A204.1 (cell line): ENCODE measurements around the gene KIF4B.
"Not testable (repeated sequence)": the region's sequence is repeated elsewhere in the genome, so short reads cannot be mapped to it uniquely, and the experiment has no call there.

ENCODE experiments used
- FAIRE-seq: peaks from 2 replicates; lab custom pipeline; 2012; peaks lifted over from hg19 to GRCh38; lab: Jason Lieb, UNC

Gene KIF4B, protein sequence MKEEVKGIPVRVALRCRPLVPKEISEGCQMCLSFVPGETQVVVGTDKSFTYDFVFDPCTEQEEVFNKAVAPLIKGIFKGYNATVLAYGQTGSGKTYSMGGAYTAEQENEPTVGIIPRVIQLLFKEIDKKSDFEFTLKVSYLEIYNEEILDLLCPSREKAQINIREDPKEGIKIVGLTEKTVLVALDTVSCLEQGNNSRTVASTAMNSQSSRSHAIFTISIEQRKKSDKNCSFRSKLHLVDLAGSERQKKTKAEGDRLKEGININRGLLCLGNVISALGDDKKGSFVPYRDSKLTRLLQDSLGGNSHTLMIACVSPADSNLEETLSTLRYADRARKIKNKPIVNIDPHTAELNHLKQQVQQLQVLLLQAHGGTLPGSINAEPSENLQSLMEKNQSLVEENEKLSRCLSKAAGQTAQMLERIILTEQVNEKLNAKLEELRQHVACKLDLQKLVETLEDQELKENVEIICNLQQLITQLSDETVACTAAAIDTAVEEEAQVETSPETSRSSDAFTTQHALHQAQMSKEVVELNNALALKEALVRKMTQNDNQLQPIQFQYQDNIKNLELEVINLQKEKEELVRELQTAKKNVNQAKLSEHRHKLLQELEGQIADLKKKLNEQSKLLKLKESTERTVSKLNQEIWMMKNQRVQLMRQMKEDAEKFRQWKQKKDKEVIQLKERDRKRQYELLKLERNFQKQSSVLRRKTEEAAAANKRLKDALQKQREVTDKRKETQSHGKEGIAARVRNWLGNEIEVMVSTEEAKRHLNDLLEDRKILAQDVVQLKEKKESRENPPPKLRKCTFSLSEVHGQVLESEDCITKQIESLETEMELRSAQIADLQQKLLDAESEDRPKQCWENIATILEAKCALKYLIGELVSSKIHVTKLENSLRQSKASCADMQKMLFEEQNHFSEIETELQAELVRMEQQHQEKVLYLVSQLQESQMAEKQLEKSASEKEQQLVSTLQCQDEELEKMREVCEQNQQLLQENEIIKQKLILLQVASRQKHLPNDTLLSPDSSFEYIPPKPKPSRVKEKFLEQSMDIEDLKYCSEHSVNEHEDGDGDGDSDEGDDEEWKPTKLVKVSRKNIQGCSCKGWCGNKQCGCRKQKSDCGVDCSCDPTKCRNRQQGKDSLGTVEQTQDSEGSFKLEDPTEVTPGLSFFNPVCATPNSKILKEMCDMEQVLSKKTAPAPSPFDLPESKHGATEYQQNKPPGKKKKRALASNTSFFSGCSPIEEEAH

DNA sequence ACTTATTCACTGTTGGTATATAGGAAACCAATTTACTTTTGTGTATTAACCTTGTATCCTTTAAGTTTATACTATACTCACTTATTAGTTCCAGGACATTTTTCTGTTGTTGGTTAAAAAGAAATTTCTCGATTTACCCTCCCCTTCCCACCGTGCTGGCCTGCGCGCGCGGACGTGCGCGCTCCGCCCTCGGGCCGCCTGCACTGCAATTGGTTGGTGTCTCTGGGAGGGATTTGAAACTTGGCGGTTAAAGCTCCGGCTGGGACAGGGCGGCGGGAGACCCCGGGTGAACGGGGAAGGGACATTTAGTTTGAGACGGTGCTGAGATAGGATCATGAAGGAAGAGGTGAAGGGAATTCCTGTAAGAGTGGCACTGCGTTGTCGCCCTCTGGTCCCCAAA is at the start of gene KIF4B:
Gene KIF4B (plus strand): TSS at position 230 of the 400 bp plus-strand sequence. CDS start 105 bp downstream, at position 335.
- FAIRE-seq = no peak

DNA sequence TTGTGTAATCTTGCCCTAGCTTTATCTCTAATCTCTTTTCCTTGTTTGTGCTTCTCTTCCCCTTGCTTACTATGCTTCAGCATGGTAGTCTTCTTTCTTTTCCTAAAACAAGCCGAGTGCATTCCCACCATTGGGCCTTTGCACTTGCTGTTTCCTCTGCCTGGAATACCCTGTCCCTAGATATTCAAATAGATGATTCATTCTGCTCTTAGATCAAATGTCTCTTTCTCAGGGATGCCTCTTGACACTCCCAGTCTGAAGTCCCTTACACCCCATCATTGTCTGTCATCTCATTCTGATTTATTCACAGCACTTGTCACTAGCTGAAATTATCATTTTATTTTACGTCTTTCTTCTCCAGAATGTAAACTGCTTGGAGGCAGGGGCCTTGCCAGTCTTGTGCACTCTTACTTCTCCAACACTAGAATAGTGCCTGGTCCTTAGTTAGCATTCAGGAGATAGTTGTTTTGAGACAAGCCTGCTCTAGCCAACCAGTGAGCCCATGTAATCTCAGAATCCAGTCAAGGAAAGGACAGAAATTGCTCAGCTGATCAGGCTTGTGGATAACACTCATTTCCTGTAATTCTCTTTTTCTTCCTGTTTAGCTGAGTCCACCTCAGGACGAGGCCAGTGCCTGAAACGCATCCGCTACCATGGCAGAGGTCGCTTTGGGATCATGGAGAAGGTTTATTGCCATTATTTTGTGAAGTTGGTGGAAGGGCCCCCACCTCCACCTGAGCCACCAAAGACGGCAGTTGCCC is 47.3 kb upstream of the KIF4B start:
- no peak for FAIRE-seq

DNA sequence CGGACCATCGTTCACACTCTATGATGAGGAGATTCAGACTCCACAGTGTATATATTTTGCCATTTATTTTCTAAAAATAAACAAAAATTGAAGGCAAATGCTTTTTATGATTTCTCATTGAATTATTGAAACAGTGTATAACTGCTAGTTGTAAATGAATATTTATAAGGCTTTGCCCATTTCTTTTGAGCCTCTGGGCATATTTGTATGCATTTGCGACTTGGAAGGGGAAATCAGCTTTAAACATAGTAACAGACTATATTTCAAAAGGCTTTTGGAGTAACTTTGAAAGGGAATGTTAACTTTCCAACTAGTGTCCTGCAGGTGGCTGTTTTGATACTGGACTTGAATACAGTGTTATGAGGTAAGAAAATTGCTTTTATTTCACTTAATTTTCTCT is 46.7 kb upstream of the KIF4B start:
- FAIRE-seq = no peak

DNA sequence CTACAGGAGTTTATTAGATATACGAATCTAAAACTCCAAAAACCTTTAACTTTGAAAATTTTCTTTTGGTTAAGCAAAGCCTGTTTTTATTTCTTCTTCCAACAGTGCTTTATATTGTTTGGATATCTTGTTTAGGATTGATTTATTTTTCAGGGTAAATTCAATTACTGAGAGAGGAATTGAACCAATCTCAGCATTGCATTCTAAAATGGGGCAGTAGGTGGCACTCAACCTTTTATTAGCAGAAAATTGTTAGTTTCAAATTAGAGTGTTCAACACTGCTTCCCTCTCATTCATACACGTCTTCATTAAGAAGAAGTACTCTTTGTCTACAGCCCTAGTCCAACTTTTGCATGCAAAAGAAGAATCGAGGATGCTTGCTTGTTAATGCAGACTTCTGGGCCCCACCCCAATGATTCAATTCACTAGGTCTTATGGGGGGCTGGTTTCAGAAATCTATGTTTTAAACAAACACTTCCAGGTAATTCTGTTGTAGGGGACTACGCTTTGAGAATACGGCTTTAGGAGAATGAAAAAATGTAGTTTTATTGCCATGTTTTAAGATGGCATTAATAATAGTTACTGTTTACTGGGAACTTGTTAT is 46.0 kb upstream of the KIF4B start:
- peak; percentile 76 for FAIRE-seq

DNA sequence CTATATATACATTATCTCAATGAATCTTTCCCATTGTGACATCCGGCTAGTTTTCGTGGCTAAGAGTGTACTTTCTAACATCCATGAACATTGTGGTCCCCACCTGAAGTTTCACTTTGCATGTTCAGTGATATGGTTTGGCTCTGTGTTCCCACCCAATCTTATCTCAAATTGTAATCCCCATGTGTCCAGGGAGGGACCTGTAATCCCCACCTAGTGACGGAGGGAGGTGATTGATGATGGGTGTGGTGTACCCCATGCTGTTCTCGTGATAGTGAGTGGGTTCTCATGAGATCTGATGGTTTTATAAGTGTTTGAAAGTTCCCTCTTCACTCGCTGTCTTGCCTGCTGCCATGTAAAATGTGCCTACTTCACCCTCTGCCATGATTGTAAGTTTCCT is 44.6 kb upstream of the KIF4B start:
- no peak for FAIRE-seq

DNA sequence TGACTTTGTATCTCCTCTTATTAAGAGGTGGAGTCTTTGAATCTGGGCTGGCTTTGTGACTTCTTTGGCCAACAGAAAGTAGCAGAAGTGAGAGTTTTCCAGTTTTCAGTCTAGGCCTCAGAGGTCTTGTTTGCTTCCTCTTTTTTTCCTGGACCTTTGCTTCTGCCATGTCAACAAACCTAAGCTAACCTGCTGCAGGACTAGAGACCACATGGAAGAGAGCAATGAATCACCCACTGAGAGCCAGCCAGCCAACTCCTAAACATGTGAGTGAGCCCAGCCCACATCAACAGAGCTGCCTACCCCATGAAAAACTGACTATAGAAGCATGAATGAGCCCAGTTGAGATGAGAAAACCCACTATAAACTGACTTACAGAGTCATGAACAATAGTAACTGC is 42.8 kb upstream of the KIF4B start:
- FAIRE-seq = no peak

DNA sequence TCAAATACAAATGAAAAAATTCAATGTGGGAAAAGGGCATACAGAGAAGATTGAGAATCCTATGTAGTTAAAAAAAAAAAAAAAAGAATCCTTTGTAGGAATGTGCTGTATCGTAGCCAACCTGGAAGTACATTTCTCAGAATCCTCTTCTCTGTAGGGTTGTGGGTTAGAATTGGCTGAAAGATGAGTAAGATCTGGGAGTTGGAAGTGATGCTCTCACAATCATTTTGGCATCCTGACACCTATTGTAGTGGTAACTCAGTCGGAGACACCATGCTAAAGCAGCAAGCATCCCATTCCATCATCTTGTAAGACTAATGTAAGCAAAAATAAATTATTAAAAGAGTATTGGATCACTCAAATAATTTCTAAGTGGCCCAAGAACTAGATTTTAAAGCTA is 42.1 kb upstream of the KIF4B start:
- FAIRE-seq = no peak

DNA sequence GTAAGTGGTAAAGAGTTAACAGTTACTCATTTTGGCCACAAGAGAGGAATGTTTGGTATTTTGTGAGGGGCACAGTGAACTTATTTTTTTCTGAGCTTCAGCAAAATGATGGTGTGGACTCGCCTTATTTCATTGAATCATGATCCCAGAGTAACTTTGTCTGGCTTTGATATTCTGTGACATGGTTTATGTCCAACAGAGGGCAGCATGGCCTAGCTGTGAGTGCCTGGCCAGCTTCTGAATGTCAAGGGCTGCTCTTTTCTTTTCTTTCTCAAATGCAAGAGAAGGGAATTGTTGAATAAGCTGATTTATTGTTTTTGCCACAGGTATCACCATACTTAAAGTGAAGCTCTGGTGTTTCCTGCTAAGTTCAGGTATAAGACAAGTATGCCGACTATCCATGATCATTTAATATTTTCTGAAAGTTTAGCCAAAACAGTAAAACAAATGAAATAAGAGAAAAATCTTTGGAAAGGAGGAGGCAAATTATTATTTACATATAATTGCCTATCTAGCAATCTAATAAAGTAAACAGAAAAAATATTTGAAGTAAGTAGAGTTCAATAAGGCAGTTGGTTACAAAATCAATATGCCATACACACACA is 41.0 kb upstream of the KIF4B start:
- peak; percentile 75 for FAIRE-seq

DNA sequence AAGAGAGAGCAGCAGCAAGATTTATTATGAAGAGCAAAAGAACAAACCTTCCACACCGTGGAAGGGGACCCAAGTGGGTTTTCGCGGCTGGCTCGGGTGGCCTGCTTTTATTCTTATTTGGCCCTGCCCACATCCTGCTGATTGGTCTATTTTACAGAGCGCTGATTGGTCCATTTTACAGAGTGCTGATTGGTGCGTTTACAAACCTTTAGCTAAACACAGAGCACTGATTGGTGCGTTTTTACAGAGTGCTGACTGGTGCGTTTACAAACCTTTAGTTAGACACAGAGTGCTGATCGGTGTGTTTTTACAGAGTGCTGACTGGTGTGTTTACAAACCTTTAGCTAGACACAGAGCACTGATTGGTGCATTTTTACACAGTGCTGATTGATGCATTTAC is 37.5 kb upstream of the KIF4B start:
- not testable (repeated sequence) for FAIRE-seq

DNA sequence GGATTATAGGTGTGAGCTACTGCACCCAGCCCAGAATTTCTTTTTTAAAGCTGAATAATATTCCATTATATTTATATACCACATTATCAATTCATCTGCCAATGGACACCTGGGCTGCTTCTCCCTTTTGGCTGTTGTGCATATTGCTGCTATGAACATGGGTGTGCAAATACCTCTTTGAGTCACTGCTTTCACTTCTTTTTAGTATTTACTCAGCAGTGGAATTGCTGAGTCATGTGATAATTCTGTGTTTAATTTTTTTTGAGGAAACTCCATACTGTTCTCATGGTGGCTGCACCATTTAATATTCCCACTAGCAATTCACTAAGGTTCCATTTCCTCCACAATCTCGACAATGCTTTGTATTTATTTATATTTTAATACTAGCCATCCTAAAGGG is 36.1 kb upstream of the KIF4B start:
- FAIRE-seq = no peak

DNA sequence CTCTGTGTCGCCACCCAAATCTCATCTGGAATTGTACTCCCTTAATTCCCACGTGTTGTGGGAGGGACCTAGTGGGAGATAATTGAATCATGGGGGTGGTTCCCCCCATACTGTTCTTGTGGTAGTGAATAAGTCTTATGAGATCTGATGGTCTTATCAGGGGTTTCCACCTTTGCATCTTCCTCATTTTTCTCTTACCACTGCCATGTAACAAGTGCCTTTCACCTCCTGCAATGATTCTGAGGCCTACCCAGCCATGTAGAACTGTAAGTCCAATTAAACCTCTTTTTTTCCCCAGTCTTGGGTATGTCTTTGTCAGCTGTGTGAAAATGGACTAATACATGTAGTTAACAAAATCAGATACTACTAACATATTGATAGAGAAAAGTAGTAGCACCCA is 35.3 kb upstream of the KIF4B start:
- FAIRE-seq = not testable (repeated sequence)

DNA sequence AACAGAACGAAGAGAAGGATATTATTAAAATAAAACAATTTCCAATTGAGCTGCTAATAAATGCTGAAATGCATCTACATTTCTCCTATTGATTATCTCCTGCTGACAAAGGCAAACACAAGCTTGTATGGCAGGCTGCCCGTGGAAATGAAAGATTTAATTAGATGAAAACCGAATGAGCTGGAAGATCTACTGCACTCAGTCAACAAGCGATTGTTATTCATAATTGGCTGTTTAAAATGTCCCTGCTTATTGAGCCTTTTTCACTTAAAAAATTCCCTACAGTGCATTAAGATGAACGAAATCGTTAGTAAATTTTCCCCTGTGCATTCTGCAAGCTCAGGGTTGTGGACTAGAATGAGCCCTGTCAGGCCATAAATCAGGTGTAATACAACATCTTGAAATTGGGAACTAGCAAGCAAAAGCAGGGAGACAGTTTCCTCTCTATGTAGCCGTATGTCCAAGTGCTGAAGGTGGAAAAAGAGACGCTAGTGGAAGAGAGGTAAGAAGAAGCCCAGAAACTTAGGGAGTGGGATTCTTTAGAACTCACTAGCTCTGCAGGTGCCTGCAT is 28.5 kb upstream of the KIF4B start:
- no peak for FAIRE-seq

DNA sequence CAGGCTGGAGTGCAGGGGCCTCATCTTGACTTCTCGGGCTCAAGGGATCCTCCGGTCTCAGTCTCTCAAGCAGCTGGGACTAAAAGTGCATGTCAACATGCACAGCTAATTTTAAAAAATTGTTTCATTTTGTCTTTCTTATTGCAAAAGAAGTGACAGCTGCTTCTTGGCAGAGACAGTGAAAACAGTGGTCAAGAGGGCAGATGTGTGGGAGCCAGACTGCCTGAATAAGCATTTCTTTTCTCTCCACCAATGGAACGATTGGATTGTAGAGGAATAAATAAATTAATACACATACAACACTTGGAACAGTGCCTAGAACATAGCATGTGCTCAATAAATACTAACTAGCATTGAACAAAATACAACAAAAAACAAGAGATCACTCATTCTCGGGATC is 27.4 kb upstream of the KIF4B start:
- no peak for FAIRE-seq

DNA sequence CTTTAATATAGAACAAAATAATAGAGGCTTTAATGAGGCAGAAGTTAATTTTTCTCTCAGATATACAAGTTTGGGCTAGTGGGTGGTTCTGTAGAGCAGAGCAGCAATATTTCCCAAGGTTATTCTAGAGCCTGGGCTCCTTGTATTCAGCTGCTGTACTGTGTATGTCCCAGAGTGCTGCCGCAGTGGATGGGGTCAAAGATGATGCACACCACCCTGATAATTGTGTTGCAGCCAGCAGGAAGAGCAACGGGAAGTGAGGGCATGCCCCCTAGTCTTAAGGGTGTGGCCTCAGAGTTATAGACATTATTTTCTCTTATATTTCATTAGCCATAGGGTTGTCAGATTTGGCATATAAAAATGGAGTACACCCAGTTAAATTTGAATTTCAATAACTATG is 23.9 kb upstream of the KIF4B start:
- FAIRE-seq = no peak

DNA sequence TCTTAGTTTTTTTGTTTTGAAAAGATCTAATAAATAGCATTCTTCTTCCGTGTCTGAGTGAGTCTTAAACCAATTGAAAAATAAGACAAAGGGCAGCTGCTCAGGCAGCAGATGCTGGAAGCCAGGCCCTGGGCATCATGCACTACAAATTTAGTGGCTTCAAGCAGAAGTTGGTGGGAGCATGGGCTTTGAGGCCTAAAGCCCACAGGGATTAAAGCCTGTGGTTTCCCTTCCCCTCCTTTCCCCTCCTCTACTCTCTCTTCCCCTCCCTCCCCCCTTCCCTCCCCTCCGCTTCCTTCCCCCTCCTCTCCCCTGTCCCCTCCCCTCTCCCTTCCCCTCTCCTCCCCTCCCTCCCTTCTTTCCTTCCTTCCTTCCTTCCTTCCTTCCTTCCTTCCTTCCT is 20.1 kb upstream of the KIF4B start:
- no peak for FAIRE-seq

DNA sequence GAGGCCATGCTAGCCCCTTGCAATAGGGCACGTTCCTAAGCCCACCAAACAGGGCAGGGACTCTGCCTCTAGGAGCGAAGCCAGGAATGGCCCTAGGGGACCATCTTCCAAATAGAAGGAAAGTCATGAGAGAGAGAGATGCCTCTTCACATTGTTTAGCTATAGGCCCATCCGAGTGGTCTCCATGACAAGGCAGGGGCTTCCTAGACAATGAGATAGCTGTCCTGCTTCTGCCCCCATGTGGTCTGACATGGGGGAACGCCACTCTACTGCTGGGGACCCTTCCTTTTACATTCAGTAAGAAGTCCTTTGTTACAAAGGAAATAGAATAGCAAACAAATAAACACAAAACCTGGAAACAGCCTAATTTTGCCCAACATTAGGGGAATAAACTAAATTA is 17.9 kb upstream of the KIF4B start:
- no peak for FAIRE-seq

DNA sequence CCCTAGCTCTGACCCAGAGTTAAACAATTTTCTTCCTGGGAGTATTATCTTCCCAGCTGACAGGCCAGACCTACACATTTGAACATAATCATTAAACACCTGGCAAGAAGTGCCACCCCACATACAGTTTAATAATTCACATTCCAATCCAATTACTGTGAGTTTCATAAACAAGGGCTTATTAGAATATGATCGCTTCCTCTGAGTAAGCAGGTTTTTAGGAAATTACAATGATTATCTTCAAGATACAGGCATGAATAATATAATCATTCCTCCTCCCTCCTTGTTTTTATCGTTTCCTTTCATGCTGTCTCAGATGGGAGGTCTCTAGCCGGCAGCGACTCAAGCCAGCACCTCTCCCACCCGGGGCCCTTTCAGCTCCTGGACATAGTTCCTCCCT is 15.8 kb upstream of the KIF4B start:
- FAIRE-seq = no peak

DNA sequence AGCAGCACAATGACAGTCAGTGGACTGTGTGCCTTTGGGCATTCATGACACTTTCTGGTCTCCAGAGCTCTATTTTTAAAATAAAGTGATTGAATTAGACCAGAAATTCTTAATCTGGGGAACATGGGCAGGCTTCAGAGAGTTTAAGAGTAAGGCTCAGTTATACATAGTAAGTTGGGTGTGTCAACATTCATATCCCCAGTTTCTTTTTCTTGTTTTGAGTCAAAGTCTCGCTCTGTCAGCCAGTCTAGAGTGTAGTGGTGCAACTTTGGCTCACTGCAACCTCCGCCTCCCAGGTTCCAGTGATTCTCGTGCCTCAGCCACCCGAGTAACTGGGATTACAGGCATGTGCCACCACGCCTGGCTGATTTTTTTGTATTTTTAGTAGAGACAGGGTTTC is 13.7 kb upstream of the KIF4B start:
- FAIRE-seq = no peak

DNA sequence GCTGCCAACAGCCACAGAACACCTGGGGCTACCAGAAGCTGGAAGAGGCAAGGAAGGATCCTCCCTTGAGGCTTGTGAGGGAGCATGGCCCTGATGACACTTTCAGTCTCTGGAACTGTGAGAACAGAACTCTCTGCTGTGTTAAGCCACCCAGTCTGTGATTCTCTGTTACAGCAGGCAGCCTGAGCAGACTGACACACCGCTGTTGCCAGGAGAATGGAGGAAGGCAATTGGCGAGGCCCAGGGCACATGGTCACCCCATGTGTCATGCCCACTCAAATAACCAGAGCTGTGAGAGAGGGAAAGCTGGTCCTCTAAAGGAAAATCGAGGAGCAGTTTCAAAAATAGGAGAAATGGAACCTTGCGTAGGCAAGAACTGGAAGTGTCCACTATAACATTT is 12.0 kb upstream of the KIF4B start:
- no peak for FAIRE-seq

DNA sequence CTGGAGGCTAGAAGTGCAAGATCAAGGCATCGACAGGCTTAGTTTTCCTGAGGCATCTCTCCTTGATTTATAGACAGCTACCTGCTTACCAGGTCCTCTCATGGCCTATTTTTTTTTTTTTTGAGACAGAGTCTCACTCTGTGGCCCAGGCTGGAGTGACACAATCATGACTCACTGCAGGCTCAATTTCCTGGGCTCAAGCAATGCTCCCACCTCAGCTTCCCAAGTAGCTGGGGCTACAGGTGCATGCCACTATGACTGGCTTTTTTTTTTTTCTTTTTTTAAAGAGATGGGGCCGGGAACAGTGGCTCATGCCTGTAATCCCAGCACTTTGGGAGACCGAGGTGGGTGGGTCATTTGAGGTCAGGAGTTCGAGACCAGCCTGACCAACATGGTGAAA is 10.8 kb upstream of the KIF4B start:
- FAIRE-seq = not testable (repeated sequence)
